ENCODE data around the gene NDUFB3.

- TF ChIP-seq CTCF (IDR thresholded peaks at IDR 0.05): no peak
- no peak for TF ChIP-seq POLR2A (IDR thresholded peaks at IDR 0.05)
These were observed 28.7 kb downstream of the NDUFB3 start for GRCh38 chr2:201100497-201100896.
